Upper lobe of left lung (tissue), 6 donors: ENCODE data around the gene COL19A1. TPM values are rescaled to one million over a fixed set of nuclear protein-coding genes. Genes with fewer than 3 reads are reported as not detected.
"Not testable (repeated sequence)": the region's sequence is repeated elsewhere in the genome, so short reads cannot be mapped to it uniquely, and the experiment has no call there.

Experiments used
- ATAC-seq, 2 donors: fragments of 200-7000 bp; cut with Tn5 transposase; one replicate each; pipeline ENCODE4 v1.9.1; 2022; ENCODE audit warnings: mild to moderate bottlenecking in 2 of 2, moderate library complexity in 2 of 2; ENCODE audit not compliant: low FRiP score in 2 of 2
- DNase-seq, 2 donors: peaks; one replicate each; pipeline ENCODE4 v3.0.0-alpha.2; 2019 to 2020
- H3K27ac ChIP-seq, 4 donors: fragments of 200-600 bp; sonication (generic); one replicate each; pipeline ENCODE4 v1.5.1; 2016 to 2019
- H3K27me3 ChIP-seq, 4 donors: fragments of 200-600 bp; sonication (generic); one replicate each; pipeline ENCODE4 v1.5.1; 2017 to 2019
- H3K36me3 ChIP-seq, 4 donors: fragments of 200-600 bp; sonication (generic); one replicate each; pipeline ENCODE4 v1.5.1; 2016 to 2019
- H3K4me1 ChIP-seq, 4 donors: fragments of 200-600 bp; sonication (generic); one replicate each; pipeline ENCODE4 v1.5.1; 2018 to 2019
- H3K4me3 ChIP-seq, 4 donors: fragments of 200-600 bp; sonication (generic); one replicate each; pipeline ENCODE4 v1.5.1; 2017 to 2019; ENCODE audit warnings: mild to moderate bottlenecking in 2 of 4, moderate library complexity in 1 of 4
- H3K9me3 ChIP-seq, 4 donors: fragments of 200-600 bp; sonication (generic); one replicate each; pipeline ENCODE4 v1.5.1; 2018 to 2019
- CTCF ChIP-seq, 6 experiments: fragments of 450-650 bp in 4 of 6; fragments of 200-600 bp in 2 of 6; sonication (generic) in 2 of 6; IDR thresholded peaks; one replicate each; pipeline ENCODE4 v1.5.1; 2016 to 2019; ENCODE audit warnings: antibody characterized with exemption in 6 of 6
- EP300 ChIP-seq, 4 donors: sonication (generic); formaldehyde crosslinking; IDR thresholded peaks; one replicate each; pipeline ENCODE4 v1.5.1; 2017; ENCODE audit warnings: antibody characterized with exemption in 4 of 4, control low read depth in 2 of 4
- POLR2A ChIP-seq, 4 donors: fragments of 450-650 bp; IDR thresholded peaks; one replicate each; pipeline ENCODE4 v1.5.1; 2016 to 2017; ENCODE audit warnings: antibody characterized with exemption in 4 of 4, mild to moderate bottlenecking in 2 of 4
- POLR2AphosphoS5 ChIP-seq, 2 donors: sonication (generic); formaldehyde crosslinking; IDR thresholded peaks; one replicate each; pipeline ENCODE4 v1.5.1; 2017; ENCODE audit warnings: antibody characterized with exemption in 2 of 2
- WGBS, 2 donors: methylation state at CpG; one replicate each; pipeline ENCODE4 v1.1.5; 2017 to 2018; 5-methylcytosine and 5-hydroxymethylcytosine counted together
- total RNA-seq, 6 donors: library from RNA; depleted of rRNA in 4 of 6; stranded (reverse); fragments of >200 nt in 4 of 6; gene quantifications; one replicate each; pipeline versions ENCODE4 v1.1.0 to v1.2.1, GENCODE V29; 2016 to 2021
- donor health status: DM: no; HTN: no; CAD: no; lungs with moderate emphysema.
- donor health status: DM: no; HTN: yes; CAD: no; lungs with severe emphysema.

COL19A1 gene
- total RNA-seq, 6 donors from 2014 or later: 0.49 to 1.0 TPM; not detected in 4

GRCh38 chr6:69914015-69914485 lies 47.7 kb downstream of the COL19A1 start:
- Histone ChIP-seq H3K27ac (no peak overlapping the region), H3K4me3 (no peak overlapping the region), H3K27me3 (no peaks in the 10 kb centered on the region), H3K36me3 (no peaks in the 10 kb centered on the region), H3K9me3 (no peaks in the 10 kb centered on the region), H3K4me1 (no peaks in the 10 kb centered on the region)
- WGBS, 2 donors: 54 to 63% methylated on average over 2 of the region's 2 CpGs
- no peak for DNase-seq
- TF ChIP-seq CTCF (IDR thresholded peaks at IDR 0.05) (no peak), EP300 (IDR thresholded peaks at IDR 0.05) (no peak), POLR2AphosphoS5 (IDR thresholded peaks at IDR 0.05) (no peak), POLR2A (IDR thresholded peaks at IDR 0.05) (no peak)
- no peak for ATAC-seq

- 65 to 66% methylated on average over 2 of the region's 2 CpGs for WGBS, 2 donors
- Histone ChIP-seq H3K9me3 (no peaks in the 10 kb centered on the region), H3K36me3 (no peaks in the 10 kb centered on the region), H3K4me1 (no peaks in the 10 kb centered on the region), H3K4me3 (no peak overlapping the region), H3K27me3 (no peaks in the 10 kb centered on the region), H3K27ac (no peak overlapping the region)
- no peak for DNase-seq
- no peak for ATAC-seq
- no peak for TF ChIP-seq POLR2A (IDR thresholded peaks at IDR 0.05)
- no peak for TF ChIP-seq CTCF (IDR thresholded peaks at IDR 0.05)
- TF ChIP-seq POLR2AphosphoS5 (IDR thresholded peaks at IDR 0.05): no peak
- no peak for TF ChIP-seq EP300 (IDR thresholded peaks at IDR 0.05)
Observed at GRCh38 chr6:69915346-69915745, 49.0 kb downstream of the COL19A1 start.

- Histone ChIP-seq H3K4me3 (no peak overlapping the region), H3K27me3 (no peaks in the 10 kb centered on the region), H3K9me3 (no peaks in the 10 kb centered on the region), H3K4me1 (no peaks in the 10 kb centered on the region), H3K27ac (no peak overlapping the region), H3K36me3 (no peaks in the 10 kb centered on the region)
- 65 to 69% methylated on average over 1 of the region's 1 CpG for WGBS, 2 donors
- no peak for ATAC-seq
- no peak for TF ChIP-seq POLR2AphosphoS5 (IDR thresholded peaks at IDR 0.05)
- TF ChIP-seq CTCF (IDR thresholded peaks at IDR 0.05): no peak
- TF ChIP-seq POLR2A (IDR thresholded peaks at IDR 0.05): no peak
- no peak for TF ChIP-seq EP300 (IDR thresholded peaks at IDR 0.05)
- DNase-seq: no peak
Observed at GRCh38 chr6:69917834-69918233, 51.5 kb downstream of the COL19A1 start.

GRCh38 chr6:69918813-69919475 lies 52.6 kb downstream of the COL19A1 start:
- H3K4me1 ChIP-seq: no peaks in the 10 kb centered on the region
- TF ChIP-seq EP300 (IDR thresholded peaks at IDR 0.05): no peak
- TF ChIP-seq POLR2AphosphoS5 (IDR thresholded peaks at IDR 0.05): no peak
- TF ChIP-seq CTCF (IDR thresholded peaks at IDR 0.05): no peak
- no peak for TF ChIP-seq POLR2A (IDR thresholded peaks at IDR 0.05)
- H3K9me3 ChIP-seq: no peaks in the 10 kb centered on the region
- no peak overlapping the region for H3K4me3 ChIP-seq
- DNase-seq (no peak), ATAC-seq (no peak)
- H3K27ac ChIP-seq: no peak overlapping the region
- 60 to 71% methylated on average over 5 of the region's 5 CpGs for WGBS, 2 donors
- H3K27me3 ChIP-seq: no peaks in the 10 kb centered on the region
- H3K36me3 ChIP-seq: no peaks in the 10 kb centered on the region

GRCh38 chr6:69921066-69921465 lies 54.7 kb downstream of the COL19A1 start:
- not testable (repeated sequence) for H3K9me3 ChIP-seq, ATAC-seq, H3K36me3 ChIP-seq, H3K4me1 ChIP-seq, H3K4me3 ChIP-seq, H3K27me3 ChIP-seq, H3K27ac ChIP-seq, DNase-seq
- WGBS, 2 donors: 100% methylated on average over 2 of the region's 2 CpGs; no CpG with 5 or more reads in 1 of the 2 donors

GRCh38 chr6:69921611-69922010 lies 55.3 kb downstream of the COL19A1 start:
- H3K27ac ChIP-seq, DNase-seq, ATAC-seq, H3K36me3 ChIP-seq, H3K4me1 ChIP-seq, H3K9me3 ChIP-seq, H3K4me3 ChIP-seq, H3K27me3 ChIP-seq: not testable (repeated sequence)
- WGBS, 2 donors: 88 to 96% methylated on average over 22 of the region's 22 CpGs
